OCI-LY7 (cell line): ENCODE measurements around the gene EIF3F.

Experiments
- EZH2phosphoT487 ChIP-seq: fragments of 200-600 bp; sonication (generic); IDR thresholded peaks from 2 replicates; pipeline ENCODE4 v1.6.1; 2018; ENCODE audit warnings: low read depth, borderline replicate concordance, mild to moderate bottlenecking, mixed run types, antibody characterized with exemption, low read length, moderate library complexity, mixed read lengths
- TF ChIP-seq, protein P1 (sequence below): fragments of 200-600 bp; sonication (generic); conservative IDR thresholded peaks from 2 replicates; pipeline ENCODE4 v1.5.1; 2014; ENCODE audit warnings: mild to moderate bottlenecking, antibody characterized with exemption, low read length, moderate library complexity, mixed read lengths

DNA sequence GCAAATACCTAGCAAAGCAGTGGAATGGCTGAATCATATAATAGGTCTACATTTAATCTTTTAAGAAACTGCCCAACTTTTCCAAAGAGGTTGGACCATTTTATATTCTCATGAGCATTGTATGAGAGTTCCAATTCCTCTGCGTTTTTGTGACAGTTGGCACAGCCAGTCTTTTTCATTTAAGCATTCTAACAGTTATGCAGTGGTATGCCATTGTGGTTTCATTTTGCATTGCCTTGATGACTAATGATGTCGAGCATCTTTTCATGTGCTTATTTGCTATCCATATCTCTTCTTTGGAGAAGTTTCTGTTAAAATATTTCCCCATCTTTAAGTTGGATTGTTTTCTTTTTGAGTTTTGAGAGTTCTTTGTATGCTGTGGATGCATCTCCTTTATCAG, 38.7 kb downstream of the EIF3F start:
- TF ChIP-seq, protein P1, sequence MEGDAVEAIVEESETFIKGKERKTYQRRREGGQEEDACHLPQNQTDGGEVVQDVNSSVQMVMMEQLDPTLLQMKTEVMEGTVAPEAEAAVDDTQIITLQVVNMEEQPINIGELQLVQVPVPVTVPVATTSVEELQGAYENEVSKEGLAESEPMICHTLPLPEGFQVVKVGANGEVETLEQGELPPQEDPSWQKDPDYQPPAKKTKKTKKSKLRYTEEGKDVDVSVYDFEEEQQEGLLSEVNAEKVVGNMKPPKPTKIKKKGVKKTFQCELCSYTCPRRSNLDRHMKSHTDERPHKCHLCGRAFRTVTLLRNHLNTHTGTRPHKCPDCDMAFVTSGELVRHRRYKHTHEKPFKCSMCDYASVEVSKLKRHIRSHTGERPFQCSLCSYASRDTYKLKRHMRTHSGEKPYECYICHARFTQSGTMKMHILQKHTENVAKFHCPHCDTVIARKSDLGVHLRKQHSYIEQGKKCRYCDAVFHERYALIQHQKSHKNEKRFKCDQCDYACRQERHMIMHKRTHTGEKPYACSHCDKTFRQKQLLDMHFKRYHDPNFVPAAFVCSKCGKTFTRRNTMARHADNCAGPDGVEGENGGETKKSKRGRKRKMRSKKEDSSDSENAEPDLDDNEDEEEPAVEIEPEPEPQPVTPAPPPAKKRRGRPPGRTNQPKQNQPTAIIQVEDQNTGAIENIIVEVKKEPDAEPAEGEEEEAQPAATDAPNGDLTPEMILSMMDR, result no peak
- TF ChIP-seq EZH2phosphoT487, result no peak
